Measurements from ENCODE around the gene FUT9. TPM values are rescaled to one million over a fixed set of nuclear protein-coding genes. Genes with fewer than 3 reads are reported as not detected.

The FUT9 gene
- total RNA-seq, 4 donors from 2014 or later, result 0.07 TPM; not detected in 3

GRCh38 chr6:96060249-96060648, 44.5 kb downstream of the FUT9 start:
- no peaks in the 10 kb centered on the region for H3K4me1 ChIP-seq
- no peaks in the 10 kb centered on the region for H3K9me3 ChIP-seq
- no peaks in the 10 kb centered on the region for H3K36me3 ChIP-seq
- H3K27ac ChIP-seq, result no peak overlapping the region
- H3K27me3 ChIP-seq, result no peaks in the 10 kb centered on the region
- no peak for DNase-seq
- H3K4me3 ChIP-seq, result no peak overlapping the region
- intact Hi-C loops (cut with DNase I; ENCODE audit: low total_unique reads), result no loop called here
- TF ChIP-seq POLR2A (IDR thresholded peaks at IDR 0.05), result no peak
- TF ChIP-seq CTCF (IDR thresholded peaks at IDR 0.05), result no peak

GRCh38 chr6:96065213-96065612, 49.4 kb downstream of the FUT9 start:
- no peak overlapping the region for H3K27ac ChIP-seq
- DNase-seq, result no peak
- intact Hi-C loops (cut with DNase I; ENCODE audit: low total_unique reads), result no loop called here
- no peaks in the 10 kb centered on the region for H3K9me3 ChIP-seq
- TF ChIP-seq CTCF (IDR thresholded peaks at IDR 0.05) (no peak), POLR2A (IDR thresholded peaks at IDR 0.05) (no peak)
- no peak overlapping the region for H3K4me3 ChIP-seq
- H3K27me3 ChIP-seq, result no peaks in the 10 kb centered on the region
- H3K36me3 ChIP-seq, result no peaks in the 10 kb centered on the region
- H3K4me1 ChIP-seq, result no peaks in the 10 kb centered on the region

GRCh38 chr6:96066376-96066775, 50.6 kb downstream of the FUT9 start:
- Histone ChIP-seq H3K27ac (no peak overlapping the region), H3K36me3 (no peaks in the 10 kb centered on the region), H3K4me3 (no peak overlapping the region), H3K9me3 (no peaks in the 10 kb centered on the region), H3K27me3 (no peaks in the 10 kb centered on the region), H3K4me1 (no peaks in the 10 kb centered on the region)
- intact Hi-C loops (cut with DNase I; ENCODE audit: low total_unique reads), result no loop called here
- no peak for DNase-seq
- TF ChIP-seq CTCF (IDR thresholded peaks at IDR 0.05), result no peak
- no peak for TF ChIP-seq POLR2A (IDR thresholded peaks at IDR 0.05)

- H3K4me3 ChIP-seq, result no peak overlapping the region
- no peaks in the 10 kb centered on the region for H3K9me3 ChIP-seq
- H3K4me1 ChIP-seq, result no peaks in the 10 kb centered on the region
- no peak overlapping the region for H3K27ac ChIP-seq
- intact Hi-C loops (cut with DNase I; ENCODE audit: low total_unique reads), result no loop called here
- no peak for DNase-seq
- H3K36me3 ChIP-seq, result no peaks in the 10 kb centered on the region
- TF ChIP-seq CTCF (IDR thresholded peaks at IDR 0.05) (no peak), POLR2A (IDR thresholded peaks at IDR 0.05) (no peak)
- no peaks in the 10 kb centered on the region for H3K27me3 ChIP-seq
Observed at GRCh38 chr6:96073555-96073954, 57.8 kb downstream of the FUT9 start.

GRCh38 chr6:96074006-96074405, 58.2 kb downstream of the FUT9 start:
- Histone ChIP-seq H3K4me3 (no peak overlapping the region), H3K36me3 (no peaks in the 10 kb centered on the region), H3K4me1 (no peaks in the 10 kb centered on the region), H3K27ac (no peak overlapping the region), H3K9me3 (no peaks in the 10 kb centered on the region), H3K27me3 (no peaks in the 10 kb centered on the region)
- TF ChIP-seq POLR2A (IDR thresholded peaks at IDR 0.05) (no peak), CTCF (IDR thresholded peaks at IDR 0.05) (no peak)
- DNase-seq, result no peak
- intact Hi-C loops (cut with DNase I; ENCODE audit: low total_unique reads), result no loop called here
